A549 (cell line): ENCODE results near the gene HSPH1.

ENCODE experiments used
- MAX ChIP-seq: IDR thresholded peaks from 2 replicates; pipeline ENCODE4 v1.6.1; 2012
- POLR2A ChIP-seq: IDR thresholded peaks from 2 replicates; pipeline ENCODE4 v1.6.1; 2012; ENCODE audit warnings: mild to moderate bottlenecking, low read length
- TF ChIP-seq, protein P1 (sequence below): fragments of >200 bp; sonication (Bioruptor Twin); formaldehyde crosslinking; IDR thresholded peaks from 3 replicates; pipeline ENCODE4 v1.5.1; 2016

GRCh38 chr13:31105020-31105795, 56.5 kb downstream of the HSPH1 start:
- TF ChIP-seq MAX (no peak), POLR2A (no peak)
- TF ChIP-seq, protein P1, sequence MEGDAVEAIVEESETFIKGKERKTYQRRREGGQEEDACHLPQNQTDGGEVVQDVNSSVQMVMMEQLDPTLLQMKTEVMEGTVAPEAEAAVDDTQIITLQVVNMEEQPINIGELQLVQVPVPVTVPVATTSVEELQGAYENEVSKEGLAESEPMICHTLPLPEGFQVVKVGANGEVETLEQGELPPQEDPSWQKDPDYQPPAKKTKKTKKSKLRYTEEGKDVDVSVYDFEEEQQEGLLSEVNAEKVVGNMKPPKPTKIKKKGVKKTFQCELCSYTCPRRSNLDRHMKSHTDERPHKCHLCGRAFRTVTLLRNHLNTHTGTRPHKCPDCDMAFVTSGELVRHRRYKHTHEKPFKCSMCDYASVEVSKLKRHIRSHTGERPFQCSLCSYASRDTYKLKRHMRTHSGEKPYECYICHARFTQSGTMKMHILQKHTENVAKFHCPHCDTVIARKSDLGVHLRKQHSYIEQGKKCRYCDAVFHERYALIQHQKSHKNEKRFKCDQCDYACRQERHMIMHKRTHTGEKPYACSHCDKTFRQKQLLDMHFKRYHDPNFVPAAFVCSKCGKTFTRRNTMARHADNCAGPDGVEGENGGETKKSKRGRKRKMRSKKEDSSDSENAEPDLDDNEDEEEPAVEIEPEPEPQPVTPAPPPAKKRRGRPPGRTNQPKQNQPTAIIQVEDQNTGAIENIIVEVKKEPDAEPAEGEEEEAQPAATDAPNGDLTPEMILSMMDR = no peak
